Measurements from ENCODE around the gene SIGLEC8.
"Not testable (repeated sequence)": the region's sequence is repeated elsewhere in the genome, so short reads cannot be mapped to it uniquely, and the experiment has no call there.

Gene SIGLEC8

GRCh38 chr19:51458051-51458645 lies at the start of gene SIGLEC8:
Gene SIGLEC8, minus strand, starts transcription at chr19:51458454. Its CDS starts 67 bp downstream, at chr19:51458387.
- DNase-seq = no peak

- no peak for DNase-seq
Observed at GRCh38 chr19:51507640-51508058, 49.4 kb upstream of the SIGLEC8 start.

- no peak for DNase-seq
Observed at GRCh38 chr19:51507192-51507591, 48.9 kb upstream of the SIGLEC8 start.

GRCh38 chr19:51505904-51506303 lies 47.6 kb upstream of the SIGLEC8 start:
- DNase-seq = no peak

- DNase-seq = no peak
Observed at GRCh38 chr19:51503896-51504295, 45.6 kb upstream of the SIGLEC8 start.

- DNase-seq = no peak
Observed at GRCh38 chr19:51503286-51503817, 45.1 kb upstream of the SIGLEC8 start.

- DNase-seq = peak; percentile 5
Observed at GRCh38 chr19:51501594-51502263, 43.5 kb upstream of the SIGLEC8 start, which contains the start of gene SIGLEC12. Gene SIGLEC12, minus strand, starts transcription at chr19:51501800. Its CDS starts 67 bp downstream, at chr19:51501733.

GRCh38 chr19:51500931-51501330 lies 42.7 kb upstream of the SIGLEC8 start:
- DNase-seq = not testable (repeated sequence)

- no peak for DNase-seq
Observed at GRCh38 chr19:51497666-51498065, 39.4 kb upstream of the SIGLEC8 start.

- DNase-seq = no peak
Observed at GRCh38 chr19:51493776-51494175, 35.5 kb upstream of the SIGLEC8 start.

- DNase-seq = no peak
Observed at GRCh38 chr19:51491586-51491985, 33.3 kb upstream of the SIGLEC8 start.

- DNase-seq = no peak
Observed at GRCh38 chr19:51490676-51491075, 32.4 kb upstream of the SIGLEC8 start.

- no peak for DNase-seq
Observed at GRCh38 chr19:51489113-51489512, 30.9 kb upstream of the SIGLEC8 start.

GRCh38 chr19:51488491-51488890 lies 30.2 kb upstream of the SIGLEC8 start:
- no peak for DNase-seq

- no peak for DNase-seq
Observed at GRCh38 chr19:51485960-51486660, 27.9 kb upstream of the SIGLEC8 start.

- no peak for DNase-seq
Observed at GRCh38 chr19:51480590-51480989, 22.3 kb upstream of the SIGLEC8 start.

- DNase-seq = no peak
Observed at GRCh38 chr19:51479531-51480331, 21.5 kb upstream of the SIGLEC8 start.

GRCh38 chr19:51478381-51479234 lies 20.4 kb upstream of the SIGLEC8 start, which contains the start of gene CEACAM18:
Gene CEACAM18, plus strand, starts transcription at chr19:51478539.
- DNase-seq = no peak

- no peak for DNase-seq
Observed at GRCh38 chr19:51477344-51477743, 19.1 kb upstream of the SIGLEC8 start.

- DNase-seq = no peak
Observed at GRCh38 chr19:51476164-51476563, 17.9 kb upstream of the SIGLEC8 start.

GRCh38 chr19:51473009-51473707 lies 14.9 kb upstream of the SIGLEC8 start:
- peak; percentile 70 for DNase-seq
